ENCODE results near the gene STX8. TPM values are rescaled to one million over a fixed set of nuclear protein-coding genes. Genes with fewer than 3 reads are reported as not detected.

STX8 gene
- total and polyA plus RNA-seq, 2 donors, result 68.4 to 101 TPM

DNA sequence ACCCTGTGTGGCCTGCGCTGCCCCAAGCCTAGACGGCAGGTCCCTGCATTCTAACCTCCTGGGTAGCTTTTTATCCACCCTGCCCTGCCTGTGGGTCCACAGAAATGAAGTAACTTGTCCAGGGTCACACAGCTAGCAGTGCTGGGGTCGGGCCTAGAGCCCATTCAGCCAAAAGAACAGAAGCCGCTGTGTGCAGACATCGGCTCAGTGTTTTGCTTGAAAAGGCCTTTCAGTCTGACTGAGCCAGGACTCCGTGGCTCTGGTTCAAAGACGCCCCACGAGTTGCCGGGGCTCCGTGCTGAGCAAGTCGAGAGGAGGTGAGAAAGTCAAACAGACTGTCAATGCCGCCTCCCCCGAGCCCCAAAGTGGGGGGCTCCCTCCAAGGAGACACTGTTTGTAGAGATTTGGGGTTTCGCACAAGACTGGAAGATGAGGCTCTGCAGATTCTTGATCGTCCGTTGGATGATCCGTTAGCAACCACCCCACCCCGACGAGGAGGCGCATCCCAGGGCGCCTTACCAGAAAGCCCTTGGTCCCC is 328.1 kb downstream of the STX8 start:
- H3K4me1 ChIP-seq (ENCODE audit: insufficient read depth), result no peaks in the 10 kb centered on the region
- WGBS, result 87% methylated on average over 21 of the region's 21 CpGs

DNA sequence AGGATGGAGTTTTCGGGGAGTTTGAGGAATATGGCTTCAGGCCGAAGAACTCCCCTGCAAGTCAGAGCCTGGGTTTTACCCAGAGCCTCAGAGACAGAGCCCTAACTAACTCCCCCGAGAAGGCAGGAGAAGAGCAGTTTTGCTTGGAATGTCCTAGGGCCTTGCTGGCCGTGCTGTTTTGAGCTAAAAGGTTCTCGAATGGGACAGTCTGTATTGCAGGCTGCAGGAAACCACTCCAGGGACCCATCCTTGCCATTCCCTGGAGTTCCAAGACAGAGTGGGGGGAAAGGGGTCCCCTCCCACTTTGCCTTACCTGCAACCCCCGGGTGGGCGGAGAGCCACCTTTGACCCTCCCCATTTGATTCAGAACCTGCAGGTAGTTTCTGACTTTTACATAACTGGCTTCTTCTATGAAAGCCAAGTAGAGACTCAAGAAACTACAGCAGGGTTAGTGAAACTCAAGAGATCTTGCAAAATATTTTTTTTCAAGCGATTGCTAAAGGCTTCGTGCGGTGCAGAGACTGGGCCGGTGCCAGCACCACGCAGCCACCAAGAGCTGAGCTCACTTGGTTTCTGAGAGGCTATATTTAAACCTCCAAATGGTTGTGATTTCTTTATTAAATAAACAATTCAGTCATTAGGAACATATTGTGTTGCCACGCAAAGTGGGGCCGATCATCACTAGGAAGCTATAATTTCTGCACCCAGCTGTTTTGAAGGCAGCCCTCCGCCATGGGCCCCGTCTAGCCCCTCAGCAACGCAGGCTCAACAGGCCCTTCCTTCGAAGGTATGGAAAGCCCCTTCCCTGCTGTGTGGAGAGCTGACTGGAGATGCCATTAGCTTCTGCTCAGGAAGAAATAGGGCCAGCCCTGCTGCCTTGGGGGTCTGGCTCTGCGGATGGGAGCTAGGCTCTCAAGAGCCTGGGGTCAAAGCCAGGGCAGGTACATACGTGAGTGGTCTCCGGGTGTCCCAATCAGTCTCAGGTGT is 331.3 kb downstream of the STX8 start:
- peaks cover 1% of the 10 kb centered on the region for H3K4me1 ChIP-seq (ENCODE audit: insufficient read depth)
- no peak for DNase-seq (ENCODE audit: extremely low spot score)
- no peak overlapping the region for H3K4me3 ChIP-seq (ENCODE audit: low read depth, low read length)
- 48% methylated on average over 21 of the region's 21 CpGs for WGBS
- H3K36me3 ChIP-seq (ENCODE audit: insufficient read depth), result no peaks in the 10 kb centered on the region
- peak overlapping the region; percentile 80 for H3K27ac ChIP-seq (ENCODE audit: low read depth)

More for the DNA sequence above, 328.1 kb downstream of the STX8 start:
- H3K27ac ChIP-seq (ENCODE audit: low read depth), result no peak overlapping the region
- no peak for DNase-seq (ENCODE audit: extremely low spot score)
- no peak overlapping the region for H3K4me3 ChIP-seq (ENCODE audit: low read depth, low read length)
- no peaks in the 10 kb centered on the region for H3K36me3 ChIP-seq (ENCODE audit: insufficient read depth)

DNA sequence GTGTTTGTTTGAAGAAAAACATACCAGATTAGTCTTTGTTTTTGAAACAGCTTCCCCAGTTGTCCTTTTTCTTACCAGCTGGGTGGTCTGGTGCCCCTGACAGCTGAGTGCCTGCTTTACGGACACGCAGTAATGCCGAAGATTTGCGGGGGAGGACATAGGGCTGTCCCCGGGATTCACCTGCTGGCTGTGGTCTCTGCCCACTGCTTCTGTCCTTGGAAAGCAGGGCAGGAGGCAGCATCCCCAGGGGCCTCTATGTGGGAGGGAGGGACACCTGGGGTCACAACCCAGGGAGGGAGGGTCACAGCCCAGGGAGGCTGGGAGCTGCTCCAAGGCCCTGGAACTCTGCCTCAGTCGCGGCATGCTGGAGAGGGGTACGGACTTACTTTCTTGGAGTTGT is 332.6 kb downstream of the STX8 start:
- no peaks in the 10 kb centered on the region for H3K36me3 ChIP-seq (ENCODE audit: insufficient read depth)
- no peak for DNase-seq (ENCODE audit: extremely low spot score)
- WGBS, result 72% methylated on average over 8 of the region's 8 CpGs
- peak overlapping the region; percentile 11 for H3K27ac ChIP-seq (ENCODE audit: low read depth)
- H3K4me1 ChIP-seq (ENCODE audit: insufficient read depth), result peaks cover 1% of the 10 kb centered on the region
- H3K4me3 ChIP-seq (ENCODE audit: low read depth, low read length), result no peak overlapping the region

DNA sequence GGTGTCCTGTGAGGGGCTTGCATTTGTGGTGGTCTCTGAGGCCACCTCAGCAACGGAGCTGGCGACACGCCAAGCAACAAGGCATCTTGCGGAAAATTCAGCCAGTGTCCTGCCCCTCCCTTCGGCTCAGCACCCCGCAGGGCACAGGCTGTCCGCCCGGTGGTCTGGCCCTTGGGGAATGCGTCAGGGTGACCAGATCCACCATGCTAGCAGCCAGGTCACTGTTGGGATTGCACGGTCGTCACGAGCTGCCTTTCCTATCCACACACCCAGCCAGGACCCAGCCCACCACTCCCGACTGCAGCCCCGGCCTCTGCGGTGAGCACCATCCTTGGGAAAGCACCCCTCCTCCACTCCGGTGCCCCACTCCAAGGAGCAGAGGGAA is 333.1 kb downstream of the STX8 start:
- WGBS, result 66% methylated on average over 16 of the region's 16 CpGs
- Histone ChIP-seq H3K4me3 (ENCODE audit: low read depth, low read length) (no peak overlapping the region), H3K36me3 (ENCODE audit: insufficient read depth) (no peaks in the 10 kb centered on the region), H3K4me1 (ENCODE audit: insufficient read depth) (peaks cover 1% of the 10 kb centered on the region), H3K27ac (ENCODE audit: low read depth) (no peak overlapping the region)
- DNase-seq (ENCODE audit: extremely low spot score), result no peak

DNA sequence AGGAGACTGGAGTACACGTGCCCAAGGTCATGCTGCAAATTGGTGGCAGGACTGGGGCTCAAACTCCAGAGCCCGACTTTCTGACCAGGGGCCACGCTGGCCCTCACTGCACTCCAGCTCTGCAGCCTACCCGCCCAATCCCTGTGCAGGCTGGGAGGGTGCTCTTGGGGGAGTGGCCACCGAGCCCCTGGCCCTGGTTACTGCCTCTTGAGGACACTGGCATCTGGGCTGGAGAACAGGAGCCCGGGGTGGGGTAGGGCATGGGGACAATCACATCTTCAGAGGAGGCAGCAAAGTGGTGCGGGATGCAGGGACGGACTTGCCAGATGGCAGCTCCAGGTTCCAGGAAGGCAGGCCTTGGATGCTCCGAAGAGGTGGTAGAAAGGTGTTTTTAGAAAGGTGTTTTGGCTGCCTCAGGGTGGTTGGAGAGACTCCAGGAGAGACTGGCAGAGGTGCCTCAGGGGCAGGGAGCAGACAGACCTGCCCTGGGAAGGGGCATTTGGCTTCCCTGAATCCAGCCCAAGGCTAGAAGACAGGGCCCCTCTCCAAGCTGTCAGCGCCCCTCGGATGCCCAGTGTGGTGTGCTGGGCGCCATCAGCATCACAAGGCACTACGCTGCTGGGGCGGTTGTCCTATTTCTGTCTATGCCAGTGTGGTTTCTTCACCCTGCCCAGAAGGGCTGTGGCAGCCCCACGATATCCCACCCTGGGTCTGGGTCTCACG is 333.7 kb downstream of the STX8 start:
- 83% methylated on average over 16 of the region's 16 CpGs for WGBS
- H3K36me3 ChIP-seq (ENCODE audit: insufficient read depth), result no peaks in the 10 kb centered on the region
- H3K4me1 ChIP-seq (ENCODE audit: insufficient read depth), result peaks cover 1% of the 10 kb centered on the region
- H3K4me3 ChIP-seq (ENCODE audit: low read depth, low read length), result no peak overlapping the region
- DNase-seq (ENCODE audit: extremely low spot score), result no peak
- H3K27ac ChIP-seq (ENCODE audit: low read depth), result peak overlapping the region; percentile 96

DNA sequence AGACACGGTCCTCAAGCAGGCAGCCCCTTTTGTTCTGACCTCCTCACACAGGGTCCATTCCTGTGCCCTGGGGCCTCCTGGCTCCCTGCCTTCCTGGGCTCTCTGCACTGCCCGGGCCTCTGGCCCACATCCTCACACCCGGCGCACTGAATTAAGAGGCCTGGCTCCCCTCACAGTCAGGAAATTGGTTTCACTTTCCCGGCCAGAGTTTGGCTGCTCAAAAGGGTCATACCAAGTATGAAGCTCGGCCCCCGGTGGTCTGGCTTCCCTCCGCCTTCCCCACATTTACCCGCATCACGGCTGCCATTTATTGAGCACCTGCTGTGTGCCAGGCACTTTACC is 334.3 kb downstream of the STX8 start:
- DNase-seq (ENCODE audit: extremely low spot score), result no peak
- peaks cover 1% of the 10 kb centered on the region for H3K4me1 ChIP-seq (ENCODE audit: insufficient read depth)
- peak overlapping the region; percentile 96 for H3K27ac ChIP-seq (ENCODE audit: low read depth)
- WGBS, result 31% methylated on average over 10 of the region's 10 CpGs
- H3K4me3 ChIP-seq (ENCODE audit: low read depth, low read length), result no peak overlapping the region
- H3K36me3 ChIP-seq (ENCODE audit: insufficient read depth), result no peaks in the 10 kb centered on the region

DNA sequence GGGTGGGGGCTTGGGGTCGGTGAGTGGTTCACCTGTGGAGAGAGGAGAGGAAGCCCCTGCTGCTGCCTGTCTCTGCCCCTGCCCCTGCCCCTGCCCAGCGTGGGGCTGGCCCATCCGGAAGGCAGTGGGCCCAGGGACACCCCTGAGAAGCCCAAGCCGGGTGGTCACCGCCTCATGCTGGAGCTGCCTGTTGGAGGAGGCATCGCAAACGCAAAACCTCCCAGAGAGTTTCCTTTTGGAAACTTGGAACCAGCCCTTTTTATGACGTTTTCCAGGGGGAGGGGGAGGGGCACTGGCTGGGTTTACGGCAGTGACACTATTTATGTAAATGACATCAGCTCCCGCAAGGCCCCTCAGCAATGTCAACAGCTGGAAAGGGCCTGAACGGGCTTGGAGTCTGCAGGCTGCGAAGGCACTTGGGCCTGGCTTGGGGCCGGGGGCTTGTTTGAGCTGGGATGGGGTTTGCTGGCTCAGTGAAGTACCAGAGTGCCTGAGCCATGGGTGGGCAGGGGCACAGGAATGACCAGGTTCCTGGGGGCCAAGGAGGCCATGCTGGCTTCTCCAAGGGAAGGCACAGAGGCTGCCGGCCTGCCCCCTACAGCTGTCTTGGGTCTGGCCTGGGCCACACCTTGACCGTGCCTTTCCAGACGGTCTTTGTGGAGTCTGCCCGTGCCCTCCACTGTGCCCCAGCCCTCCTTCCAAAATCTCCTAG is 334.8 kb downstream of the STX8 start:
- Histone ChIP-seq H3K4me1 (ENCODE audit: insufficient read depth) (peaks cover 1% of the 10 kb centered on the region), H3K4me3 (ENCODE audit: low read depth, low read length) (peak overlapping the region; percentile 49), H3K27ac (ENCODE audit: low read depth) (peak overlapping the region; percentile 96), H3K36me3 (ENCODE audit: insufficient read depth) (no peaks in the 10 kb centered on the region)
- 24% methylated on average over 17 of the region's 17 CpGs for WGBS
- DNase-seq (ENCODE audit: extremely low spot score), result no peak

DNA sequence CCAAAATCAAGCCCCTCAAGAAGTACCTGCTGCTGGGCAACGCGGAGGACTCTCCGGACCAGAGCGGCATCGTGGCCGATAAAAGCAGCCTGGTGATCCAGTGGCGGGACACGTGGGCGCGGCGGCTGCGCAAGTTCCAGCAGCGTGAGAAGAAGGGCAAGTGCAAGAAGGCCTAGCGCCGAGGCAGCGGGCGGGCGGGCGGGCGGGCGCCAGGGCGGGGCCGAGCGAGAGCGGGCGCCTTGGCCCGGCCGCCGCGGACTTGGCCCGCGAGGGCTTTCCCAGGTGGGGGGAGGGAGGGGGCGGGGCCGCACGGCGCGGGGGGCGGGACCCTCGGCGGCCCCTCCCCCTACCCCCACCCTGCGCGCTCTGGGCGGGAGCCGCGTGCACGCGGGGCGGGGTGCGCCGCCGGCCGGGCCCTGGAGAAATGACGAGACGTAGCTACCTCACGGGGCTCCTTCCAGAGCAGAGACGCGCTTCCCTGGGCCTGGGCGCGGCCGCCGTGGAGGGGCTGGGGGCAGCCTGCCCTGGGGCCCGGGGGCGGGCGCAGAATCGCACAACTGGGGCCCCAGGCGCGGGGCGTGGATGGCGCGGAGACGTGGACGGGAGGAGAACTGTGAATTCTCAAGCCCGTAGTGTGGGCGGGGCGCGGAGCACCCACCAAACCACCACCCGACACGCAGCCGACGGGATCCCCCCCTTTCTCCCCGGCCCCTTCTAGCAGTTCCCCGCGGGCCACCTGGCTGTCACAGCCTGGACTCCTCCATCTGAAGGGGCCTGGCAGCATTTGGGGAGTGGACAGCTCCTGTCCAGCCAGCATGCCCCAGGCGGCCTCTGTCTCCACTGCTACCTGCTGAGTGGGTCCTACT is 335.6 kb downstream of the STX8 start:
- H3K36me3 ChIP-seq (ENCODE audit: insufficient read depth), result no peaks in the 10 kb centered on the region
- DNase-seq (ENCODE audit: extremely low spot score), result no peak
- peak overlapping the region; percentile 49 for H3K4me3 ChIP-seq (ENCODE audit: low read depth, low read length)
- peak overlapping the region; percentile 96 for H3K27ac ChIP-seq (ENCODE audit: low read depth)
- H3K4me1 ChIP-seq (ENCODE audit: insufficient read depth), result peaks cover 1% of the 10 kb centered on the region
- under 1% methylated on average over 82 of the region's 84 CpGs for WGBS

DNA sequence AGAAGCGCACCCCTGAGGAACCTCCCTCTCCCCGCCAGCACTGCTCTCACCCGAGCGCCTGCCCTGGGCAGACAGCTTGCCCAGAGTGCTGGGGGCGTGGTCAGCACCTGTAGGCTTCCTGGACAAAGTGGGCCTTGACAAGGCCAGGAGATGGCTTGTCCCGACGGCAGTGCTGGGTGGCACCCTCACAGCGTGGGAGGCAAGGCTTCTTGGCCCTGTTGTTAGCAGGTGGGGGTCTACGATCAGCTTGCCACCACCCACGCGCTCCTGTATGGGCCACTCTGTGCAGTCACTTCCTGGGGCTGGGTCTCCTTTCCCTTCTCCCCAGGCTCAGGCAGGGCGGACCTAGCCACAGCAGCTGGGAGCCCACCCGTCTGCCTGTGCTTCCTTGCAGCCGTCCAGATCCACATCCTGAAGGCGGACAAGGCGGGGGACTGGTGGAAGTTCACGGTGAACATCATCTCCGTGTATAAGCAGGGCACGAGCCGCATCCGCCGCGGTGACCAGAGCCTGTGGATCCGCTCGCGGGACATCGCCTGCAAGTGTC is 336.3 kb downstream of the STX8 start:
- WGBS, result 33% methylated on average over 27 of the region's 27 CpGs

DNA sequence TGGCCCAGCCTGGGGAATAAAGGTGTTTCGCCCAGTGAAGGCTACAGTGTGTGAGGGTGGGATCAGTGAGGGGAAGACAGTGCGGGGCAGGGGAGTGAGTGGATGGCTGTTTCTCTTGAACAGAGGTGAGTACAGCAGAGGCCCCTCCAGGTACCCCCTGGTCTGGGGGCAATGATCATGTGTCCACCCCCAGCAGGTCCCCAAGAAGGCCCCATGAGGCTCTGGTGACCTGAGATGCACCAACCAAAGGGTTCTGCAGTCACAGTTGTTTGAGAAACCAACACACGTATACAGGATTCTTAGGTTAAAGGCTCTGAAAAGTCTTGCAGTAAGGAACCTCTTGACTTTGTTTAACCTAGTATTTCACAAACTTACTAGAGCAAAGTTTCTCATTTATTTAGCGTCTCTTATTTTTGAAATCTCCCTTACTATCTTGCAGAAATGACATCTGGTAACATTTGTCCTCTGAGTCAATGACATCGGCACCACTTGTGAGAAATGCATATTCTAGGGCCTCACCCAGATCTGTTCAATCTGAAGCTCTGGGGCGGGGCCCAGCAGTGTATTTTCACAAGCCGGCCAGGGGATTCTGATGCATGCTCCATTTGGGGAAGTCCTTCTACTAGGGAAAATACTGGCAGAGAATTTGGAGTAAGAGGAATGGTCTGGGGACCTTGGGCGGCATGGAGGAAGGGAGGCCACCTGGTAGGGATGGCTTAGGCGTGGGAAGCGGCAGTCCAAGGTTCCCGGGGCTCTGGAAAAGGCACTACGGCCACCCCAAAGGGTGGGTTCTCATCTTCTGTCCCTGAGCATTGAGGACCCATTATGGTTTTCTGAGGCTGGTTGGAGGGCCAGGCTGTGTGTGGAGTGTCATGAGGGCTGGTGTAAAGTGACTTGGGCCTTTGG is 337.0 kb downstream of the STX8 start:
- 87% methylated on average over 12 of the region's 12 CpGs for WGBS
- H3K27ac ChIP-seq (ENCODE audit: low read depth), result no peak overlapping the region
- no peak for DNase-seq (ENCODE audit: extremely low spot score)
- peaks cover 1% of the 10 kb centered on the region for H3K4me1 ChIP-seq (ENCODE audit: insufficient read depth)
- no peaks in the 10 kb centered on the region for H3K36me3 ChIP-seq (ENCODE audit: insufficient read depth)
- H3K4me3 ChIP-seq (ENCODE audit: low read depth, low read length), result no peak overlapping the region

More for the DNA sequence above, 336.3 kb downstream of the STX8 start:
- Histone ChIP-seq H3K4me3 (ENCODE audit: low read depth, low read length) (no peak overlapping the region), H3K36me3 (ENCODE audit: insufficient read depth) (no peaks in the 10 kb centered on the region), H3K27ac (ENCODE audit: low read depth) (no peak overlapping the region), H3K4me1 (ENCODE audit: insufficient read depth) (peaks cover 1% of the 10 kb centered on the region)
- DNase-seq (ENCODE audit: extremely low spot score), result no peak

DNA sequence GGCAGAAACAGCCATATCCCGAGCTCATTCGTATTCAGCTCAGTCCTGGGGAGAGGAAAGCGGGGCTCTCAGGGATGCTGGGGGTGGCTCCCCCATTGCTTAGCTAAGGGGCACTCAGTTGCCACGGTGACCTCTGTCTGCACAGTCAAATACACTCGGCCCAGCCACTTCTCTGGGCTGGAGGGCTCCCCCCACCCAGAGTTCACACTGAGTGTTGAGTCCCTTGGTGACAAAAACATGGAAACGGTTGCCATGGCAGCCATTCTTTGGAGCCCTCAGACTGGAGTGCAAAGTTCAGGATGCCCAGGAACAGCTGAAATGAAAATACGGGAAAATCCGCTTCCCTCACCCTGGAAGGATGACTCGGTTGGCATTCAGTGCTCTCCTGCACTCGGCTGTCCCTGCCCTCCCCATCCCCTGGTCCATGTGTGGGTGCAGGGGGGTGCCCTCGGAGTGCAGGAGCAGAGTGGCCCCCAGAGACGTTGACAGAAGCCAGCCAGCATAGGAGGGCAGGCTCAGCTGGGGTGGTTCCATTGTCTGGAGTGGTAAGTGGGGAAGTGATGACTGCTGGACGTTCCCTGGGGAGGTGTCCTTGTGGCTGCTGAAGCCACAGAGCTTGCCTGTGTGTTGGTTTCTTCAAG is 337.8 kb downstream of the STX8 start:
- H3K27ac ChIP-seq (ENCODE audit: low read depth), result no peak overlapping the region
- no peak overlapping the region for H3K4me3 ChIP-seq (ENCODE audit: low read depth, low read length)
- no peak for DNase-seq (ENCODE audit: extremely low spot score)
- 89% methylated on average over 13 of the region's 13 CpGs for WGBS
- H3K36me3 ChIP-seq (ENCODE audit: insufficient read depth), result no peaks in the 10 kb centered on the region
- peaks cover 1% of the 10 kb centered on the region for H3K4me1 ChIP-seq (ENCODE audit: insufficient read depth)

All from urinary bladder (tissue), 4 donors.